Posterior vena cava (tissue), 2 donors: Measurements from ENCODE around the gene GCGR. TPM values are rescaled to one million over a fixed set of nuclear protein-coding genes. Genes with fewer than 3 reads are reported as not detected.

Experiments
- total RNA-seq, 2 donors: library from RNA; stranded (reverse); fragmentation: NEBNext Ultra II Directional; extraction: Animal tissue kit (Norgen Biotek cat#: 25700); gene quantifications; one replicate each; pipeline ENCODE4 v1.2.1, GENCODE V29; 2021
- donor health status: DM: yes; HTN: yes; CAD: no.
- donor health status: DM: yes; HTN: yes; CAD: no.

The GCGR gene
- total RNA-seq, 2 donors from 2014 or later: not detected

Other genes starting within 250 kb of the GCGR start
- gene NPLOC4, start 167.0 kb upstream of the GCGR start, total RNA-seq: 10 to 100 TPM; 77.7 to 87.3 TPM
- gene TSPAN10, start 167.0 kb upstream of the GCGR start, total RNA-seq: under 1 TPM; 0.14 to 0.51 TPM
- not detected for gene PDE6G, start 147.6 kb upstream of the GCGR start, total RNA-seq
- 10 to 100 TPM; 18.0 to 21.2 TPM for gene OXLD1, start 137.5 kb upstream of the GCGR start, total RNA-seq
- gene CCDC137, start 137.4 kb upstream of the GCGR start, total RNA-seq: 1 to 10 TPM; 8.5 to 9.9 TPM
- 10 to 100 TPM; 20.0 to 26.7 TPM for gene ARL16, start 120.4 kb upstream of the GCGR start, total RNA-seq
- gene HGS, start 120.1 kb upstream of the GCGR start, total RNA-seq: 10 to 100 TPM; 81.6 to 90.7 TPM
- 10 to 100 TPM; 31.8 to 36.8 TPM for gene MRPL12, start 100.8 kb upstream of the GCGR start, total RNA-seq
- gene SLC25A10, start 91.9 kb upstream of the GCGR start, total RNA-seq: 1 to 10 TPM; 1.9 to 2.3 TPM
- gene MCRIP1, start 29.1 kb downstream of the GCGR start, total RNA-seq: 100 to 1,000 TPM in 1 of 2 donors, 10 to 100 TPM in 1; 97.6 to 101 TPM
- not detected for gene PPP1R27, start 30.9 kb downstream of the GCGR start, total RNA-seq
- 100 to 1,000 TPM; 339 to 482 TPM for gene P4HB, start 56.4 kb downstream of the GCGR start, total RNA-seq
- 100 to 1,000 TPM; 375 to 421 TPM for gene ARHGDIA, start 67.2 kb downstream of the GCGR start, total RNA-seq
- 10 to 100 TPM; 34.3 to 36.3 TPM for gene ALYREF, start 87.4 kb downstream of the GCGR start, total RNA-seq
- 10 to 100 TPM; 73.3 to 84.8 TPM for gene ANAPC11, start 87.6 kb downstream of the GCGR start, total RNA-seq
- gene NPB, start 98.1 kb downstream of the GCGR start, total RNA-seq: under 1 TPM; 0.29 to 0.46 TPM
- gene PCYT2, start 107.2 kb downstream of the GCGR start, total RNA-seq: 10 to 100 TPM in 1 of 2 donors, 1 to 10 TPM in 1; 8.7 to 14.9 TPM
- gene SIRT7, start 114.0 kb downstream of the GCGR start, total RNA-seq: 10 to 100 TPM; 11.8 to 13.1 TPM
- 10 to 100 TPM; 25.0 to 36.2 TPM for gene MAFG, start 123.6 kb downstream of the GCGR start, total RNA-seq
- 10 to 100 TPM in 1 of 2 donors, 1 to 10 TPM in 1; 6.7 to 16.6 TPM for gene PYCR1, start 133.2 kb downstream of the GCGR start, total RNA-seq
- gene MYADML2, start 143.1 kb downstream of the GCGR start, total RNA-seq: not detected
- not detected for gene NOTUM, start 157.0 kb downstream of the GCGR start, total RNA-seq
- 10 to 100 TPM; 19.6 to 25.2 TPM for gene ASPSCR1, start 173.5 kb downstream of the GCGR start, total RNA-seq
- gene CENPX, start 218.7 kb downstream of the GCGR start, total RNA-seq: 10 to 100 TPM; 30.9 to 31.7 TPM
- gene LRRC45, start 219.2 kb downstream of the GCGR start, total RNA-seq: 1 to 10 TPM; 3.8 to 5.7 TPM
- gene RAC3, start 227.5 kb downstream of the GCGR start, total RNA-seq: 1 to 10 TPM; 1.0 to 1.3 TPM
- gene DCXR, start 233.5 kb downstream of the GCGR start, total RNA-seq: 10 to 100 TPM; 44.1 to 52.1 TPM
- 10 to 100 TPM; 23.7 to 26.4 TPM for gene RFNG, start 247.7 kb downstream of the GCGR start, total RNA-seq
- gene GPS1, start 247.7 kb downstream of the GCGR start, total RNA-seq: 10 to 100 TPM; 54.6 to 62.7 TPM